HG03354 (cell line): ENCODE measurements around the gene SOX15.
A peak's percentile ranks its signal among the peaks of the same experiment; 100 is the strongest.
"Not testable (repeated sequence)": the region's sequence is repeated elsewhere in the genome, so short reads cannot be mapped to it uniquely, and the experiment has no call there.

Experiments used
- ATAC-seq: cut with Tn5 transposase; IDR thresholded peaks from one replicate; pipeline ENCODE4 v1.9.1; 2021; ENCODE audit warnings: mild to moderate bottlenecking; ENCODE audit not compliant: unreplicated experiment, poor library complexity, severe bottlenecking

Gene SOX15

DNA sequence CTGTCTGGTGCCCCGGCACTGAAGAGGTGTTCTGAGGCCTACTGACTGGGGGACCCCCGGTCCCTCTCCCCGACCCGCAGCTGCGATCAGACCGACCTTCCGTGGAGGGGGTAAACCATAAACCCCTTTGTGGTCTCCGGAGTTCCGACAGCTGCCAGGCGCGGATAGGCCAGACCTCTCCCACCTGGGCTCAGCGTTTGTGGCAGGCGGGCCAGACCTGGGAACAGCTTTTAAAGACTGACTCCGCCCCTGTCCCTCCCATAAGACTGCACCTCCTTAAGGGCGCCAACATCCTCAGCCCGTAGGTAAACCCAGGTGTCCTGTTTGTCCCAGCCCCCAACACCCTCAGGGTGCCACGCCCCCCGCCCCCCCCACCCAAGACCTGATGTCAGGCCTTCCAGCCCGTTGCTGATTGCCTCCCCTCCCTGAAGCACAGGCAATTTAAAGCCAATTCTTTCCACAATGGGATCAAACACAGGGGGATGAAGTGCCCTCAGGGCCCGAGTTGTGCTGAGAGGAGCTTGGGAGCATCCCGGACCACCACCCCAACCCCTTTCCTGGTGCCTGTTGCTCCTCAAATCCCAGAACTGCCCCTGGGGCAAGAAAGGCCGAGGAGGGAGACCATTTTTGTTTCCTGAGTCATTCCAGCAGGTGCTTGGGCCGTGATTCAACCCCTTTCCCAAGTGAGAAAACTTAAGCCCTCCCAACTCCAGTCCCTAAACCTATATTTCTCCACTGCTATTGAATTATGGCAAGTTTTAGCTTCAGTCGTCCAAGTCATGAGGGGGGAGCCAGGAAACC, at the start of gene SOX15:
Gene SOX15 (minus strand): TSS at position 204 of the 801 bp plus-strand sequence. CDS start 418 bp downstream, outside the sequence.
- no peak for ATAC-seq

DNA sequence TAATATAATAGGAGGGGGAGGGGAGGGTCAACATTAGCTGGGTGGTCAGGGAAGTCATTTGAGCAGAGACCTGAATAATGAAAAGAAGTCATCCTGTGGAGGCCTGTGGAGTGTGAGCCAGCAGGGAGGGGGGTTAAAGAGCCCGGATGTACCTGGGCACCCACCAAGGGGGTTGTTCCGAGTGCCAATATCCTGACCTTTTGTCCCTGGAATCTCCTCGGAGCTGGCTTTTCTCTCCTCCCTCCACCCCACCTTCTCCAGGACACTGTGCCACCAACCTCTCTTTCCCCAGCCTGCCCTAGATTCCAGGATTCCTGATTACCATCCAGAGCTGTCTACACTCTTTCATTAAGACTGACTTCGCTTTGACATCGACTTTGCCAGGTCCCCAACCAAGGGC, 46.3 kb upstream of the SOX15 start:
- no peak for ATAC-seq

DNA sequence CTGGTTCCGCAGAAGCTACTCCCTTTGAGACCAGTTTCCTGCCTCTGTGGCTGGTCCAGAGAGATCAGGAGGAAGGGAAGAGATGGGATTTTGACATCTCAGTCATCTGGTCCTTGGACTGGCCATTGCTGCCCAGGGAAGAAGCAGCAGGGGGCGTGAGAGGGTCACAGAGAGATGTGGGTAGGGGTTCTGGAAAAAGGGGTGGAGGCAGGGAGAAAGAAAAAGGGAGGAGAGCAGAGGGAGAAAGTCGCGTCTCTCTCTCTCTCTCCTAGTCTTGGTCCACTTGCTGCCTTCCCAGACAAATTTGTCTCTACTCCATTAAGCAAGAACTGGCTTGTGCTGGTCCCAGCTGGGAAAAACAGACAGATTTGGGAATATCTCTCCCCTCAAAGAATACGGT, 44.5 kb upstream of the SOX15 start:
- ATAC-seq: no peak

DNA sequence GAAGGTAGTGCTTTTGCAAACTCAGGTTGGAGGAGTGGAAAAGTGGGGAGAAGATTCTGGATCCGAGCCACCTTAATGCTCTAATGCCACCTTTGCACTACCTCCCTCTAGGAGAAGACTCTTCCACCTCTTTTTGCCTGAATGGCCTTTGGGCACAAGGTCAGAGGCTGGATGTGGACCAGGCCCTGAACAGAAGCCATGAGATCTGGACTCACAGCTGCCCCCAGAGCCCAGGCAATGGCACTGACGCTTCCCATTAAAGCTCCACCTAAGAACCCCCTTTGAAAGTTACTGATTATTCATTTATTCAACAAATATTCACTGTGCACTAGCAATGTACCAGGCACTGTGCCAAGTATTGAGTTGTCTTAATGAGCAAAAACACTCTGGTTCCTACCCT, 43.2 kb upstream of the SOX15 start:
- ATAC-seq: no peak

DNA sequence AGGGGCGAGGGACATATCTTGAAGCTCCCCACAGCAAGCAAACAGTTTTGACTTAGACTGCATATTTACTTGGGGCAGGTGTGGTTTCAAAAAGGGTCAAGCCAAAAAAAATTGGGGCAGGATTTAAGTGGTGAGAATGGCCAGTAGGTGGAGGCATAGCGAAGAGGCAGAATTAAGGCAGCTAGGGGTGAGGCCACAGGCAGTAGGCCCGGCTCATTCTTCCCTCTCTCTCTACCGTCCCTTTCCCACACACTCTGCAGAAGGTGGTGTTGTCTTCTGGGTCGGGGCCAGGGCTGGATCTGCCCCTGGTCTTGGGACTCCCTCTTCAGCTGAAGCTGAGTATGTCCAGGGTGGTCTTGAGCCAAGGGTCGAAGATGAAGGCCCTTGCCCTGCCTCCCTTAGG, 42.6 kb upstream of the SOX15 start:
- ATAC-seq: no peak

- no peak for ATAC-seq
Measured at GRCh38 chr17:7631398-7632380, 41.8 kb upstream of the SOX15 start.

GRCh38 chr17:7629939-7630571, 40.2 kb upstream of the SOX15 start, which contains the start of gene SHBG:
Gene SHBG, plus strand, starts transcription at chr17:7630135. Its CDS starts 38 bp downstream, at chr17:7630173.
- ATAC-seq: no peak

- ATAC-seq: peak; percentile 93
Measured at GRCh38 chr17:7627250-7628121, 37.6 kb upstream of the SOX15 start, which contains the start of gene SAT2. Gene SAT2, minus strand, starts transcription at chr17:7627821. Its CDS starts 186 bp downstream, at chr17:7627635.

DNA sequence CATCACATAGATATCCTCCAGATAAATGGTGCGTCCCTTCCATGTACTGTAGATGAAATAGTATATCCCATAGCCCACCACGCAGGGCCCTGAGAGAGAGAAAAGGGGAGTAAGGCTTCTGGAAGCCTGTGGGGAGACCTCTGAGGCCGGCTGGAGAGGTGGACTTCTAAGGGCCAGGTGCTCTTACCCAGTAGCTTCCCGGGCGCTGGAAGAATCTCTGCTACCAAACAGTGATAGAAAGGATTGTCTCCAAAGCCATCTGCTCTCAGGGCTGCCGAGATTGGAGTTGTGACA, 37.0 kb upstream of the SOX15 start:
- ATAC-seq: no peak

DNA sequence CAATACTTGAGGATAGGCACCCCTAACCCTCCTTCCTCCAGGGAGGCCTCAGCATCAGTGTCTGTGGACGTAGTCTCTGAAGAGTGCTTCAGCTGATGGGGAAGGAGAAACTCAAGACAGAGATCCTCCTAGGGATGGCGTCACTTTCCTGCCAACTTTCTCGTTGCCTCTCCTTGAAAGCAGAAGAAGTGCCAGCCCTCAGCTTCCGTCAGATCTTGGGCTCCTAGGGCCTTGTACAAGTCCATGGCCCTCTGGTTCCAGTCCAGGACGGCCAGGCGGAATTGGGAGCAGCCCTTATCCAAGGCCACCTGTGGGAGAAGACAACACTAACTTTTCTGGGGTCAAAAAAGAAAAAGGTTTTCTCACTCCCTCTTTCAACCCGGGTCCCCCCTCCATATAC, 36.4 kb upstream of the SOX15 start:
- no peak for ATAC-seq

DNA sequence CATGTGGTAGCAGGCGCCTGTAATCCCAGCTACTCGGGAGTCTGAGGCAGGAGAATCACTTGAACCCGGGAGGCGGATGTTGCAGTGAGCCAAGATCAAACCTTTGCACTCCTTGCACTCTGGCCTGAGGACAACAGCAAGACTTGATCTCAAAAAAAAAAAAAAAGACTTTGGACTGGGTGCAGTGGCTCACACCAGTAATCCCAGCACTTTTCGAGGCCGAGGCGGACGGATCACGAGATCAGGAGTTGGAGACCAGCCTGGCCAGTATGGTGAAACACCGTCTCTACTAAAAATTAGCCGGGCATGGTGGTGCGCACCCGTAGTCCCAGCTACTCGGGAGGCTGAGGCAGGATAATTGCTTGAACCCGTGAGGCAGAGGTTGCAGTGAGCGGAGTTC, 35.9 kb upstream of the SOX15 start:
- not testable (repeated sequence) for ATAC-seq

GRCh38 chr17:7623661-7624060, 33.8 kb upstream of the SOX15 start:
- no peak for ATAC-seq

DNA sequence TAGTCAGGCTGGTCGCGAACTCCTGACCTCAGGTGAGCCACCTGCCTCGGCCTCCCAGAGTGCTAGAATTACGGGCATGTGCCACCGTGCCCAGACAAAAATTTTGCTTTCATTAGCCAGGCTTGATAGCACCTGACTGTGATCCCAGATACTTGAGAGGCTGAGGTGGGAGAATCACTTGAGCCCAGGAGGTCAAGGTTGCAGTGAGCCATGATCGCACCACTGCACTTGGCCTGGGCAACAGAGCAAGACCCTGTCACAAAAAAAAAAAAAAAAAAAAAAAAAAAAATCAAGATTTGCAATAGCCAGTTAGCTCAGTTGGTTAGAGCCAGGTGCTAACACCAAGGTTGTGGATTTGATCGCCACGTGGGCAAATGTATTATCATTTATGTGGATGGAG, 30.9 kb upstream of the SOX15 start:
- no peak for ATAC-seq

DNA sequence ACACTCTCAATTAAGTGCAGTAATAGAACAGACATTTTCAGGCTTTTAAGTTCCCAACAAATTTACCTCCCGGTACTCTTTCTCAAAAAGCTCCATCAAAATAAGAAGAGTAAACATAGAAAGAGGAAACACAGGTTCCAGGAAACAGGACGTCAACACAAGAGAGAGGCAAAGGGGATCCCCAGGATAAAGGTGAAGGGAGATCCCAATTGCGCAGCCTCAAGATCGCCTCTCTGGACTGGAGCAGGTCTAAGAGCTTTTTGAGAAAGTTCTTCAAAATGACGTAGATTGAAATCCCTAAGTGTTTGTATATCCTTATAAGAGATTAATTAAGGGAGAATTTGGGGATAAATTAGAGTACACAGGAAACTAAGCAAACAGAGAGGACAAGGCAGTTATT, 28.7 kb upstream of the SOX15 start:
- ATAC-seq: no peak

DNA sequence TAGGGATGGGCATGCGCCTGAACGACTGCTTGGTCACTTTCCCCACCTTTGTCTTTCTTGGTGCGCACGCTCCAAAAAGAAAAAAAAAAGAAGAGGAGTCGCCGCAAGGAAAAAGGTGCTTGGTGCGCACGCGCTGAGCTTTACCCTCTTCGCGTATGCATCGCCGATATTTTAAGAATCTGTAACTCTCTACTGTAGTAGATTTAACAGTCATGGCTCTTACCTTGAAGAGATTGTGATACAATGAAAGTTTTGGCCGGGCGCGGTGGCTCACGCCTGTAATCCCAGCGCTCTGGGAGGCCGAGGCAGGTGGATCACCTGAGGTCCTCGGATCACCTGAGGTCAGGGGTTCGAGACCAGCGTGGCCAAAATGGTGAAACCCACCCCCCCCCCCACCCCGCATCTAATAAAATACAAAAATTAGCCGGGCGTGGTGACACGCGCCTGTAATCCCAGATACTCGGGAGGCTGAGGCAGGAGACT, 25.4 kb upstream of the SOX15 start:
- ATAC-seq: no peak

DNA sequence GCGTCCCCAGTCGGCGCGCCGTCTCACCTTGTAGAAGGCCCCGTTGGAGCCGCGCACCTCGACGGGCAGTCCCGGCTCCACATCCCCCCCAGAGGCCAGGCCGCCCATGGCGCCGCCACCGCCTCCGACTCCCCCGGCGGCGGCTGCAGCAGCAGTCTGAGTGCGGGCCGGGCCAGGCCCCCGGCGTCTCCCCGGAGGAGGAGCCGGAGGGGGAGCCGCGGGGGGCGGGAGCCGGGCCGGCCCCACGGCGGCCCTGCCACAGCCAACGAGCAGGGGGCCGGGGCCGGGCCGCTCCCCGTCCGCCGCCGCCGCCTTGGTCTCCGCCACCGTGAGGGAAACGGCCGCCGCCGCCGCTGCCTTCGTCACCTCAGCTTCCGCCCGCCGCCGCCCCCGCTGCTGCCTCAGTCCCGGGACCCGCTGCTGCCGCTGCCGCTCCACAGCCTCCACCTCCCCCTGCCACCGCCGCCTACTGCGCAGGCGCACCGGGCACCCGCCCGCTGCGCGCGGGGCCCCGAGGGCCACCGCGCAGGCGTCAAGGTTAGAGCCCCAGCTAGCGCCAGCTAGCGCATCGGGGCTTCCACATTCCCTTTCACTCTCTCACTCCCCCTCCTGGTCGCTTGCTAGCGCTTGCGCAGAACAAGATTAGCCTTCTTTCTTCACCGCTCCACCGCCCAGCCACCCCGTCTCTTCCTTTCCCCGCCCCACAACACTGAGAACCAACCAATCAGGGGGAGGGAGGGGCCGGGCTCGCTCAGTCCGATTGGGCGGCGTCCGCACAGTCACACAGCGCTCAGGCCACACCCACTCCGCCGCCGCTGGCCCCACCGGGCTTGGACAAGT, 24.8 kb upstream of the SOX15 start, which contains the start of gene FXR2:
Gene FXR2 (minus strand): TSS at position 473 of the 840 bp plus-strand sequence. CDS start 365 bp downstream, at position 108.
- ATAC-seq: peak; percentile 89

DNA sequence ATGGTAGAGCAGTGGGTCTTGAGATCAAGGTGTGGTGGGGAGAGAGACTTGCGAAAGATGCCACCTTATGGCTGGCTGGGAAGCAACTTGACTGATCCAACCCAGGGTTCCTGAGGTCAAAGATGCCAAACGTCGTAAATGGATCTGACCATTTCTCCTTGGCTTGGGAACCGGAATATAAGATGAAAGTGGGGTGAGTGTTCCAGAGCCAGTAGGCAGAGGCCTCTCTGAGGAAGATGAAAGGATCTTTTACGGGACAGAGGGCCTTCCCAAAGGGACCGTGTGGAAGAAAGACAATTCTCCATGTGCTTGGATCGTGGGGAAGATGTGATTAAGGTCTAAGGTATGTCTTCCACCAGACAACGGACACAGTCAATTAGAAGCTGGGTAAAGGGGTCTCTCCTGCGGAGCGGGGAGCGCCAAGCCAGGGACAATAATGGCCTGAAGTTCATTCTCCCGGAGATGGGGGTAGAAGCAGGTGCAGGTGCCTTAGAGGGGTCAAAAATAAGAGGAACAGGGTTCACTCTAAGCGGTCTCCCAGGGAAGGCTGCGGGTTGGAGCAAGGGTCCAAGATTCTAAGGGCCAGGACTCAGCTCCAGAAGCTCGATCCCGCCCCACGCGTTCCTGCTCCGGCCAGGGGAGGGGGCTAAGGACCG, 24.0 kb upstream of the SOX15 start:
- ATAC-seq: no peak

DNA sequence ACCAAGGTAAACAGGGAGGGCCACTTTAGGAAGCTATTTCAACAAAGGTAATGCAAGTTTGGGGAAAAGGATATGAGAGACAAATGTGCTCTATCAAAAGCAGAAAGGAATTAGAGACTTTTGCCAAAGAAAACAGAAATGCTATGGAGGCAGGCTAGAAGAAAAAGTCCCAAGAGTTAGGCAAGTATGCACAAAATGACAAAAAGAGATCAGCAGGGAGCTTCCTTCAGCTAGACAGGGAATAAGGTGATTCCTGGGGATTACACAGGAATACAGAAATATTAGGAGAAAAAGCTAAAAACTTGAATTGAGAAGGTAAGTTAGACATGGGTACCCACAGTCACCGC, 22.4 kb upstream of the SOX15 start:
- ATAC-seq: no peak
